Left cardiac atrium (tissue), 4 donors: Measurements from ENCODE around the gene C1orf105. TPM values are rescaled to one million over a fixed set of nuclear protein-coding genes. Genes with fewer than 3 reads are reported as not detected.

Experiments
- ATAC-seq, 2 donors: fragments of 200-7000 bp; cut with Tn5 transposase; one replicate each; pipeline ENCODE4 v1.9.1; 2020; ENCODE audit warnings: mild to moderate bottlenecking in 2 of 2, moderate library complexity in 2 of 2
- DNase-seq: peaks from one replicate; pipeline ENCODE4 v3.0.0-alpha.2; 2020
- intact Hi-C, 2 donors: fragments of 100-400 bp; cut with DNase I; formaldehyde crosslinking; loops; one replicate each; pipeline versions ENCODE4 v1.14.1 to v1.15.1; 2022 to 2023
- total RNA-seq, 2 donors: library from RNA; stranded (reverse); fragmentation: NEBNext Ultra II Directional; extraction: Animal tissue kit (Norgen Biotek cat#: 25700); gene quantifications; one replicate each; pipeline ENCODE4 v1.2.1, GENCODE V29; 2021
- donor health status: DM: no; HTN: yes; CAD: no.
- donor health status: DM: no; HTN: yes; CAD: no; lungs with severe emphysema.
- donor health status: DM: yes; HTN: yes; CAD: no.
- donor health status: Dilated cardiomyopathy.

Gene C1orf105
- total RNA-seq, 2 donors from 2014 or later, result 7.1 to 19.9 TPM

GRCh38 chr1:172448995-172449584 is 28.6 kb downstream of the C1orf105 start:
- no peak for DNase-seq
- intact Hi-C loops, result loop anchor here in 1 of 2 donors (5.0 kb wide), 1 partner anchor 268 kb away; no protein-coding TSS in a partner anchor

GRCh38 chr1:172449585-172450523 is 29.4 kb downstream of the C1orf105 start:
- intact Hi-C loops, result loop anchor here in 1 of 2 donors (5.0 kb wide), 1 partner anchor 267 kb away; no protein-coding TSS in a partner anchor
- DNase-seq (peak; percentile 66), ATAC-seq (peak; percentile 86 to 88)

More at GRCh38 chr1:172448995-172449584, 28.6 kb downstream of the C1orf105 start:
- ATAC-seq, result no peak

- DNase-seq (no peak), ATAC-seq (peak; percentile 2 to 8)
- intact Hi-C loops, result no loop called here
These were observed 30.0 kb downstream of the C1orf105 start for GRCh38 chr1:172450524-172450885.

- ATAC-seq, result peak in 1 of 2 donors; percentile 70
- DNase-seq, result no peak
- intact Hi-C loops, result no loop called here
These were observed 30.5 kb downstream of the C1orf105 start for GRCh38 chr1:172451002-172451443.

- intact Hi-C loops, result loop anchor here in 1 of 2 donors (2.0 kb wide), 1 partner anchor 80 kb away; the partner anchor contains the start of gene SUCO
- DNase-seq (no peak), ATAC-seq (peak; percentile 55 to 61)
These were observed 32.2 kb downstream of the C1orf105 start for GRCh38 chr1:172452536-172453152.

- DNase-seq (no peak), ATAC-seq (no peak)
- intact Hi-C loops, result loop anchor here in 1 of 2 donors (2.0 kb wide), 1 partner anchor 80 kb away; the partner anchor contains the start of gene SUCO
These were observed 32.7 kb downstream of the C1orf105 start for GRCh38 chr1:172453153-172453545.

GRCh38 chr1:172453607-172454006 is 33.1 kb downstream of the C1orf105 start:
- DNase-seq, result no peak
- ATAC-seq, result no peak
- intact Hi-C loops, result loop anchor here in 1 of 2 donors (2.0 kb wide), 1 partner anchor 79 kb away; the partner anchor contains the start of gene SUCO

GRCh38 chr1:172455451-172455850 is 35.0 kb downstream of the C1orf105 start:
- intact Hi-C loops, result no loop called here
- no peak for ATAC-seq
- no peak for DNase-seq

GRCh38 chr1:172456344-172456769 is 35.9 kb downstream of the C1orf105 start:
- DNase-seq (no peak), ATAC-seq (no peak)
- intact Hi-C loops, result no loop called here

GRCh38 chr1:172457479-172458130 is 37.1 kb downstream of the C1orf105 start:
- intact Hi-C loops, result no loop called here
- ATAC-seq, result no peak
- no peak for DNase-seq

- intact Hi-C loops, result no loop called here
- DNase-seq (no peak), ATAC-seq (peak in 1 of 2 donors; percentile 92)
These were observed 39.7 kb downstream of the C1orf105 start for GRCh38 chr1:172460177-172460576.

GRCh38 chr1:172460887-172461315 is 40.4 kb downstream of the C1orf105 start:
- intact Hi-C loops, result no loop called here

GRCh38 chr1:172465617-172466016 is 45.1 kb downstream of the C1orf105 start:
- intact Hi-C loops, result no loop called here
- DNase-seq (no peak), ATAC-seq (peak; percentile 30 to 35)

More at GRCh38 chr1:172460887-172461315, 40.4 kb downstream of the C1orf105 start:
- DNase-seq (no peak), ATAC-seq (peak in 1 of 2 donors; percentile 59)

GRCh38 chr1:172466795-172467407 is 46.4 kb downstream of the C1orf105 start:
- DNase-seq (no peak), ATAC-seq (no peak)
- intact Hi-C loops, result no loop called here

- ATAC-seq (no peak), DNase-seq (no peak)
- intact Hi-C loops, result no loop called here
These were observed 47.0 kb downstream of the C1orf105 start for GRCh38 chr1:172467446-172467845.

GRCh38 chr1:172468296-172468695 is 47.8 kb downstream of the C1orf105 start:
- intact Hi-C loops, result no loop called here
- no peak for ATAC-seq

GRCh38 chr1:172469717-172470116 is 49.2 kb downstream of the C1orf105 start:
- DNase-seq (no peak), ATAC-seq (no peak)
- intact Hi-C loops, result no loop called here

More at GRCh38 chr1:172468296-172468695, 47.8 kb downstream of the C1orf105 start:
- DNase-seq, result no peak

- intact Hi-C loops, result no loop called here
- DNase-seq (no peak), ATAC-seq (no peak)
These were observed 49.7 kb downstream of the C1orf105 start for GRCh38 chr1:172470149-172470548.
